H1 (cell line): ENCODE results near the gene RNF149. TPM values are rescaled to one million over a fixed set of nuclear protein-coding genes. Genes with fewer than 3 reads are reported as not detected.

ENCODE experiments used
- CTCF ChIA-PET: fragments of 300-600 bp; sonication (Branson Sonifier 250); formaldehyde crosslinking; loops from one replicate; lab custom pipeline; 2021; ENCODE audit not compliant: partially characterized antibody; lab: Charles Lee
- POLR2A ChIA-PET: fragments of 300-600 bp; sonication (Branson Sonifier 250); formaldehyde crosslinking; loops from one replicate; lab custom pipeline; 2021; ENCODE audit warnings: inconsistent platforms; ENCODE audit not compliant: partially characterized antibody; lab: Charles Lee
- DNase-seq, 2 experiments: peaks; one replicate each; pipeline versions ENCODE4 v3.0.0 to v3.0.0-alpha.2; 2010 to 2022; ENCODE audit warnings: low spot score in 2 of 2, low read depth in 1 of 2, mixed read lengths in 1 of 2
- FAIRE-seq: peaks from 2 replicates; lab custom pipeline; 2011; peaks lifted over from hg19 to GRCh38; lab: Jason Lieb, UNC
- H2AFZ ChIP-seq: 2 replicates; pipeline ENCODE4 v1.8.1; 2012; ENCODE audit warnings: low read length, inconsistent platforms
- H2AK5ac ChIP-seq: 2 replicates; pipeline ENCODE4 v1.6.1; 2013; ENCODE audit warnings: low read depth, low read length
- H2BK120ac ChIP-seq: replicated peaks from 2 replicates; pipeline ENCODE3; 2013; ENCODE audit warnings: low read depth, low read length, inconsistent platforms
- H2BK12ac ChIP-seq: 2 replicates; pipeline ENCODE4 v1.6.1; 2013; ENCODE audit warnings: low read depth, low read length
- H2BK15ac ChIP-seq: 2 replicates; pipeline ENCODE4 v1.6.1; 2013; ENCODE audit warnings: low read length
- H2BK20ac ChIP-seq: 2 replicates; pipeline ENCODE4 v1.6.1; 2013; ENCODE audit warnings: low read length
- H2BK5ac ChIP-seq: 2 replicates; pipeline ENCODE4 v1.6.1; 2013; ENCODE audit warnings: low read depth, low read length
- H3K14ac ChIP-seq: 2 replicates; pipeline ENCODE4 v1.6.1; 2013; ENCODE audit warnings: inconsistent platforms; ENCODE audit not compliant: insufficient read length
- H3K18ac ChIP-seq: 2 replicates; pipeline ENCODE4 v1.6.1; 2013; ENCODE audit warnings: low read length; ENCODE audit errors: extremely low read depth
- H3K23ac ChIP-seq: 2 replicates; pipeline ENCODE4 v1.6.1; 2013; ENCODE audit warnings: inconsistent platforms; ENCODE audit not compliant: insufficient read length
- H3K23me2 ChIP-seq: 2 replicates; pipeline ENCODE4 v1.6.1; 2013; ENCODE audit warnings: low read depth, low read length
- H3K27ac ChIP-seq: 2 replicates; pipeline ENCODE4 v1.6.1; 2011; ENCODE audit warnings: low read depth, low read length, inconsistent platforms
- H3K27me3 ChIP-seq, 4 experiments: replicated peaks in 1 of 4; 1 replicate in 1 of 4; 2 replicates in 3 of 4; pipeline versions ENCODE4 v1.6.1 to v1.8.1; 2011 to 2013; ENCODE audit warnings: low read length in 3 of 4, mild to moderate bottlenecking in 3 of 4, inconsistent platforms in 2 of 4, mixed read lengths in 2 of 4, moderate library complexity in 1 of 4; ENCODE audit not compliant: control insufficient read depth in 3 of 4, insufficient read depth in 3 of 4; ENCODE audit errors: extremely low read depth in 1 of 4
- H3K36me3 ChIP-seq, 4 experiments: 2 replicates each; pipeline versions ENCODE4 v1.6.1 to v1.8.1; 2011 to 2013; ENCODE audit warnings: mild to moderate bottlenecking in 4 of 4, low read length in 3 of 4, moderate library complexity in 2 of 4, control low read depth in 1 of 4, inconsistent platforms in 1 of 4; ENCODE audit not compliant: insufficient read depth in 4 of 4, control insufficient read depth in 2 of 4
- H3K4ac ChIP-seq: replicated peaks from 2 replicates; pipeline ENCODE3; 2013; ENCODE audit warnings: low read length, low read depth, mixed read lengths, inconsistent platforms; ENCODE audit not compliant: insufficient read length
- H3K4me1 ChIP-seq, 4 experiments: replicated peaks in 1 of 4; 1 replicate in 1 of 4; 2 replicates in 3 of 4; pipeline versions ENCODE4 v1.6.1 to v1.8.1; 2011 to 2013; ENCODE audit warnings: low read length in 3 of 4, inconsistent platforms in 2 of 4, mixed read lengths in 1 of 4; ENCODE audit not compliant: insufficient read depth in 4 of 4, control insufficient read depth in 3 of 4
- H3K4me2 ChIP-seq, 2 experiments: 2 replicates each; pipeline versions ENCODE4 v1.6.1 to v1.8.1; 2011 to 2013; ENCODE audit warnings: low read depth in 2 of 2, low read length in 2 of 2, control low read depth in 1 of 2, inconsistent platforms in 1 of 2, mild to moderate bottlenecking in 1 of 2; ENCODE audit not compliant: insufficient read depth in 1 of 2
- H3K4me3 ChIP-seq, 4 experiments: fragments of 200-600, 300-600 bp in 1 of 4; sonication (generic), shearing (Covaris generic), sonication (Bioruptor Twin) in 1 of 4; 2 replicates each; pipeline versions ENCODE4 v1.5.1 to v1.8.1; 2011 to 2016; ENCODE audit warnings: low read length in 4 of 4, low read depth in 3 of 4, control low read depth in 2 of 4, inconsistent platforms in 2 of 4, mild to moderate bottlenecking in 2 of 4, mixed read lengths in 1 of 4, moderate library complexity in 1 of 4; ENCODE audit not compliant: insufficient read depth in 2 of 4; ENCODE audit errors: extremely low read depth in 1 of 4
- H3K56ac ChIP-seq: replicated peaks from 2 replicates; pipeline ENCODE3; 2013; ENCODE audit warnings: low read depth, mild to moderate bottlenecking, mixed read lengths, low read length, inconsistent platforms; ENCODE audit not compliant: insufficient read length
- H3K79me1 ChIP-seq: 2 replicates; pipeline ENCODE4 v1.6.1; 2013; ENCODE audit warnings: low read depth, low read length, control low read depth
- H3K79me2 ChIP-seq, 2 experiments: 2 replicates each; pipeline versions ENCODE4 v1.6.1 to v1.8.1; 2012 to 2013; ENCODE audit warnings: low read length in 2 of 2, mild to moderate bottlenecking in 2 of 2, inconsistent platforms in 1 of 2; ENCODE audit not compliant: insufficient read depth in 2 of 2, control insufficient read depth in 1 of 2
- H3K9ac ChIP-seq, 4 experiments: replicated peaks in 1 of 4; 1 replicate in 1 of 4; 2 replicates in 3 of 4; pipeline versions ENCODE4 v1.6.1 to v1.8.1; 2011 to 2013; ENCODE audit warnings: low read depth in 3 of 4, low read length in 3 of 4, control low read depth in 2 of 4, mild to moderate bottlenecking in 2 of 4, moderate library complexity in 2 of 4, inconsistent platforms in 1 of 4; ENCODE audit errors: extremely low read depth in 1 of 4
- H3K9me3 ChIP-seq, 2 experiments: 2 replicates each; pipeline versions ENCODE4 v1.6.1 to v1.8.1; 2012 to 2013; ENCODE audit warnings: mild to moderate bottlenecking in 2 of 2, moderate library complexity in 2 of 2, control low read depth in 1 of 2, inconsistent platforms in 1 of 2, low read depth in 1 of 2, low read length in 1 of 2, mixed read lengths in 1 of 2; ENCODE audit not compliant: insufficient read depth in 2 of 2
- H4K20me1 ChIP-seq, 2 experiments: replicated peaks in 1 of 2; 2 replicates each; pipeline versions ENCODE3 to v1.8.1; 2011 to 2013; ENCODE audit warnings: inconsistent platforms in 2 of 2, low read length in 2 of 2, mild to moderate bottlenecking in 1 of 2; ENCODE audit not compliant: insufficient read depth in 2 of 2, control insufficient read depth in 1 of 2
- H4K5ac ChIP-seq: 2 replicates; pipeline ENCODE4 v1.6.1; 2013; ENCODE audit warnings: low read length, low read depth, mixed read lengths, inconsistent platforms; ENCODE audit not compliant: insufficient read length
- H4K8ac ChIP-seq: 2 replicates; pipeline ENCODE4 v1.8.0; 2013; ENCODE audit warnings: mild to moderate bottlenecking, moderate library complexity, low read length, inconsistent platforms; ENCODE audit not compliant: insufficient read depth; ENCODE audit errors: extremely low read depth
- H4K91ac ChIP-seq: replicated peaks from 2 replicates; pipeline ENCODE3; 2013; ENCODE audit warnings: low read length, mixed read lengths, inconsistent platforms; ENCODE audit not compliant: insufficient read length
- CBX5 ChIP-seq: fragments of 300-800, 300-1000 bp; sonication (generic); IDR thresholded peaks from 2 replicates; pipeline ENCODE4 v1.7.1; 2016; ENCODE audit warnings: antibody characterized with exemption, low read length, low read depth
- CHD2 ChIP-seq: IDR thresholded peaks from 2 replicates; pipeline ENCODE4 v1.6.1; 2012; ENCODE audit warnings: low read length, improper control_type of control experiment
- EP300 ChIP-seq, 2 experiments: IDR thresholded peaks; 1 replicate in 1 of 2; 2 replicates in 1 of 2; pipeline ENCODE4 v1.6.1; 2011 to 2012; ENCODE audit warnings: low read depth in 2 of 2, low read length in 2 of 2, mild to moderate bottlenecking in 2 of 2, borderline replicate concordance in 1 of 2, inconsistent platforms in 1 of 2, moderate library complexity in 1 of 2
- NANOG ChIP-seq: IDR thresholded peaks from 2 replicates; pipeline ENCODE4 v1.6.1; 2011; ENCODE audit warnings: low read length, low read depth, mild to moderate bottlenecking, inconsistent platforms; ENCODE audit not compliant: insufficient read depth, poor library complexity, severe bottlenecking
- SRF ChIP-seq: IDR thresholded peaks from 2 replicates; pipeline ENCODE4 v1.6.1; 2011; ENCODE audit warnings: mild to moderate bottlenecking, low read depth, low read length, moderate library complexity
- TAF1 ChIP-seq: IDR thresholded peaks from 2 replicates; pipeline ENCODE4 v1.6.1; 2011; ENCODE audit warnings: mild to moderate bottlenecking, low read depth, low read length
- TBP ChIP-seq: IDR thresholded peaks from 2 replicates; pipeline ENCODE4 v1.6.1; 2011; ENCODE audit warnings: low read depth, low read length, improper control_type of control experiment
- WGBS, 2 experiments: shearing (Covaris generic) in 1 of 2; methylation state at CpG; one replicate each; pipeline versions ENCODE4 v1.1.6 to v1.1.7; 2013 to 2015; ENCODE audit warnings: low lambda C conversion rate in 2 of 2, mixed read lengths in 2 of 2, inconsistent platforms in 1 of 2, low coverage in 1 of 2, missing lambda C conversion rate in 1 of 2; ENCODE audit not compliant: insufficient replicate concordance in 2 of 2, insufficient coverage in 1 of 2, insufficient read length in 1 of 2; ENCODE audit errors: extremely low coverage in 1 of 2, missing lambda C conversion rate in 1 of 2; 5-methylcytosine and 5-hydroxymethylcytosine counted together
- polyA plus RNA-seq, 7 experiments: library from polyadenylated mRNA; depleted of rRNA in 3 of 7; stranded (reverse) in 5 of 7; unstranded in 2 of 7; fragments of >200 nt in 5 of 7; fragments of 200-250 nt in 2 of 7; gene quantifications; 1 replicate in 5 of 7; 2 replicates in 1 of 7; 4 replicates in 1 of 7; pipeline versions ENCODE4 v1.2.1 to v1.2.3, GENCODE V29; 2011 to 2013; ENCODE audit warnings: missing spikeins in 2 of 7, mixed read lengths in 2 of 7
- total RNA-seq: library from RNA; stranded (reverse); fragmentation: NEBNext Ultra II Directional; extraction: Animal tissue kit (Norgen Biotek cat#: 25700); gene quantifications from 2 replicates; pipeline ENCODE4 v1.2.1, GENCODE V29; 2021
- TF ChIP-seq, protein P1 (sequence below): IDR thresholded peaks from 2 replicates; pipeline ENCODE4 v1.6.1; 2011; ENCODE audit warnings: low read depth, mild to moderate bottlenecking, low read length; ENCODE audit not compliant: insufficient read depth
- TF ChIP-seq, protein P2 (sequence below): IDR thresholded peaks from 2 replicates; pipeline ENCODE4 v1.6.1; 2011; ENCODE audit warnings: low read length, improper control_type of control experiment

The RNF149 gene
- total and polyA plus RNA-seq, 2 of the 8 experiments (the other 6 are each of a cell fraction or from before 2014, with no cell fraction given), result 16.6 to 28.2 TPM

DNA sequence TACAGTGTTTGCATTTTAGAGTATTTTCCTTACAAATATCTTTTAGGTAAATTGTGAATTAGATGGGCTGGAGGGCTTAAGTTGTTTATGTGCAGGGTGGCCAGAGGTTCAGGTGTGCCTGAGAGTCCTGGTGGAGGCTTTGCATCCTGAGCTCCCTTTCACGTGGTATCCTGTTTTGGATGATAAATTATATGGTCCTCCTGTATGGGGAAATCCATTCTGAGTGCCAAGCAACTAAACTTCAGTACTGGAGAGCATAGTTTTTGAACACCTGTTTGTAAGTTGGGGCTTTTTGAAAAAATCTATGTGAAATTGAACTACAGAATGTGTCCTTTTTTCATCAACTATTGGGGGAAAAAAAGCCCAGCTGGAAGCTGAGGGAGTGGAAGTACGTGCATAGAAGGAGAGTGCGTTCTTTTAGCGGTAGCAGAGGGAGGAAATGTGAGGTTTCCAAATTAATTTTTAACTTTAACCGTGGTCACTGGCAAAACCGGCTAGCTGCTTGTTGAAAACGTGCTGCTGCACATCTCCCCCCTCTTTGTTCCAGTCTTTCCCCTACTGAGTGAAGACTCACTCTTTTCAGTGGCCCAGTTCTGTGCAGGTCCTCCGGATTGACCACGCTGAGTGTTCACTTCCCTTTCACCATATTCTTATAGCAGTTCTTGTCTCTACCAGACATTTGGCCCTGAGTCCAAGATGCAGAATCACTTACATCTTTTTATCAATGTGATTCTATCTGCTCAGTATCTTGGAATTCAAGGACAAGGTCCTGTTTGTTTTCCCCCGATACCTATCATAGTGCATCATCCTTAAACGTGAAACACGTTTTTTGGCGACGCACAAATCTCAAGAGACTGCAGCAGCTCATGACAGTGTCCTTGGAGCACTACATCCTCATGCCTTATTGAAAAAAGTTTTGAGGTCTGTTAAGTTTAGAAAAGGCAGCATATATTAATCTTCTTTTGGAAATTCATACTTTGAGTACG, 40.5 kb downstream of the RNF149 start:
- Histone ChIP-seq H4K5ac (no peak overlapping the region), H2BK20ac (no peak overlapping the region), H3K79me1 (no peaks in the 10 kb centered on the region), H3K36me3 (peaks cover 0 to 93% (median 28%) of the 10 kb centered on the region in 4 experiments; a peak in 6 of 8 replicates), H3K4me2 (no peak overlapping the region), H3K23ac (no peak overlapping the region), H4K20me1 (peaks cover 0 to 8% of the 10 kb centered on the region in 2 experiments), H2BK12ac (no peak overlapping the region), H3K9ac (no peak overlapping the region), H2BK5ac (no peak overlapping the region), H3K18ac (no peak overlapping the region), H3K4ac (no peak overlapping the region), H3K14ac (no peak overlapping the region), H3K4me1 (peaks cover 0 to 4% (median 0%) of the 10 kb centered on the region in 4 experiments; a peak in 1 of 7 replicates), H2BK15ac (no peak overlapping the region), H4K91ac (no peak overlapping the region), H2AK5ac (no peak overlapping the region), H3K27me3 (no peaks in the 10 kb centered on the region; a peak in 1 of 7 replicates), H3K79me2 (no peaks in the 10 kb centered on the region), H3K4me3 (no peak overlapping the region), H4K8ac (no peak overlapping the region), H2AFZ (no peak overlapping the region), H3K23me2 (no peaks in the 10 kb centered on the region), H2BK120ac (no peak overlapping the region), H3K27ac (no peak overlapping the region), H3K56ac (no peak overlapping the region), H3K9me3 (no peaks in the 10 kb centered on the region)
- WGBS, 2 experiments, result 89% methylated on average over 15 of the region's 15 CpGs; no CpG with 5 or more reads in 1 of the 2 experiments
- DNase-seq, result no peak
- FAIRE-seq, result no peak
- ChIA-PET CTCF (interaction anchor here (0.6 to 1.4 kb wide), 8 partner anchors 12 to 64 kb away, joined by 3 to 5 read pairs (median 3); no protein-coding TSS in a partner anchor), POLR2A (interaction anchor here (0.5 to 4.3 kb wide), 4 partner anchors 14 to 263 kb away, joined by 3 to 17 read pairs (median 4); partner anchors contain the start of gene CNOT11)
- no peak for TF ChIP-seq TAF1
- no peak for TF ChIP-seq CHD2
- no peak for TF ChIP-seq EP300 (IDR thresholded peaks at IDR 0.05; ENCODE audit: borderline replicate concordance in 1 of 2, low read depth in 2 of 2, low read length in 2 of 2)
- TF ChIP-seq, protein P1, sequence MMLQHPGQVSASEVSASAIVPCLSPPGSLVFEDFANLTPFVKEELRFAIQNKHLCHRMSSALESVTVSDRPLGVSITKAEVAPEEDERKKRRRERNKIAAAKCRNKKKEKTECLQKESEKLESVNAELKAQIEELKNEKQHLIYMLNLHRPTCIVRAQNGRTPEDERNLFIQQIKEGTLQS, result no peak
- TF ChIP-seq NANOG, result no peak
- TF ChIP-seq, protein P2, sequence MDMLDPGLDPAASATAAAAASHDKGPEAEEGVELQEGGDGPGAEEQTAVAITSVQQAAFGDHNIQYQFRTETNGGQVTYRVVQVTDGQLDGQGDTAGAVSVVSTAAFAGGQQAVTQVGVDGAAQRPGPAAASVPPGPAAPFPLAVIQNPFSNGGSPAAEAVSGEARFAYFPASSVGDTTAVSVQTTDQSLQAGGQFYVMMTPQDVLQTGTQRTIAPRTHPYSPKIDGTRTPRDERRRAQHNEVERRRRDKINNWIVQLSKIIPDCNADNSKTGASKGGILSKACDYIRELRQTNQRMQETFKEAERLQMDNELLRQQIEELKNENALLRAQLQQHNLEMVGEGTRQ, result no peak
- no peak for TF ChIP-seq TBP
- TF ChIP-seq CBX5, result no peak
- no peak for TF ChIP-seq SRF
